ENCODE data around the gene NCBP2L. TPM values are rescaled to one million over a fixed set of nuclear protein-coding genes. Genes with fewer than 3 reads are reported as not detected.
A peak's percentile ranks its signal among the peaks of the same experiment; 100 is the strongest.

Gene NCBP2L
- total and polyA plus RNA-seq, 11 donors, result not detected

GRCh38 chrX:107826238-107827029 is 48.9 kb downstream of the NCBP2L start:
- Histone ChIP-seq H3K4me1 (peaks cover 0 to 5% (median 0%) of the 10 kb centered on the region in 12 donors), H3K4me3 (peak overlapping the region; percentile 31 to 70 (median 58)), H3K9me3 (no peaks in the 10 kb centered on the region), H3K27ac (peak overlapping the region; percentile 73 to 90 (median 84)), H3K27me3 (peaks cover 0 to 55% (median 0%) of the 10 kb centered on the region in 9 donors), H3K36me3 (no peaks in the 10 kb centered on the region)
- intact Hi-C loops (cut with DNase I), result loop anchor here in 2 of 10 donors (10.0 kb wide), 2 partner anchors 68 to 92 kb away; no protein-coding TSS in a partner anchor
- ATAC-seq (peak in 3 of 4 donors; percentile 47 to 79 (median 76)), DNase-seq (peak; percentile 12 to 63 (median 32))
- 1 to 58% (median 24%) methylated on average over 21 to 100 of the region's 100 CpGs for WGBS, 4 donors
- TF ChIP-seq POLR2A (IDR thresholded peaks at IDR 0.05), result no peak
- no peak for TF ChIP-seq CTCF (IDR thresholded peaks at IDR 0.05)

GRCh38 chrX:107827030-107827831 is 49.7 kb downstream of the NCBP2L start:
- Histone ChIP-seq H3K27ac (peak overlapping the region; percentile 73 to 90 (median 84)), H3K4me3 (peak overlapping the region in 11 of 12 donors; percentile 31 to 70 (median 61)), H3K9me3 (no peaks in the 10 kb centered on the region), H3K27me3 (peaks cover 0 to 52% (median 0%) of the 10 kb centered on the region in 9 donors), H3K36me3 (no peaks in the 10 kb centered on the region), H3K4me1 (peaks cover 0 to 5% (median 0%) of the 10 kb centered on the region in 12 donors)
- TF ChIP-seq POLR2A (IDR thresholded peaks at IDR 0.05), result no peak
- TF ChIP-seq CTCF (IDR thresholded peaks at IDR 0.05), result no peak
- ATAC-seq (no peak), DNase-seq (no peak)
- intact Hi-C loops (cut with DNase I), result loop anchor here in 2 of 10 donors (10.0 kb wide), 2 partner anchors 68 to 92 kb away; no protein-coding TSS in a partner anchor
- WGBS, 4 donors, result 30 to 57% (median 46%) methylated on average over 13 of the region's 13 CpGs

GRCh38 chrX:107827852-107828251 is 50.3 kb downstream of the NCBP2L start:
- intact Hi-C loops (cut with DNase I), result loop anchor here in 2 of 10 donors (10.0 kb wide), 2 partner anchors 67 to 93 kb away; no protein-coding TSS in a partner anchor

More at GRCh38 chrX:107827852-107828251, 50.3 kb downstream of the NCBP2L start:
- ATAC-seq (no peak), DNase-seq (no peak)
- no peaks in the 10 kb centered on the region for H3K36me3 ChIP-seq
- WGBS, 4 donors, result 59 to 77% (median 64%) methylated on average over 4 of the region's 4 CpGs
- H3K4me3 ChIP-seq, result no peak overlapping the region
- H3K9me3 ChIP-seq, result no peaks in the 10 kb centered on the region
- H3K4me1 ChIP-seq, result peaks cover 0 to 5% (median 0%) of the 10 kb centered on the region in 12 donors
- TF ChIP-seq POLR2A (IDR thresholded peaks at IDR 0.05) (no peak), CTCF (IDR thresholded peaks at IDR 0.05) (no peak)
- peak overlapping the region in 1 of 12 donors; percentile 90 for H3K27ac ChIP-seq
- peaks cover 0 to 52% (median 0%) of the 10 kb centered on the region in 9 donors for H3K27me3 ChIP-seq

All from heart left ventricle (tissue), 16 donors.